Measurements from ENCODE around the gene CRKL.

DNA sequence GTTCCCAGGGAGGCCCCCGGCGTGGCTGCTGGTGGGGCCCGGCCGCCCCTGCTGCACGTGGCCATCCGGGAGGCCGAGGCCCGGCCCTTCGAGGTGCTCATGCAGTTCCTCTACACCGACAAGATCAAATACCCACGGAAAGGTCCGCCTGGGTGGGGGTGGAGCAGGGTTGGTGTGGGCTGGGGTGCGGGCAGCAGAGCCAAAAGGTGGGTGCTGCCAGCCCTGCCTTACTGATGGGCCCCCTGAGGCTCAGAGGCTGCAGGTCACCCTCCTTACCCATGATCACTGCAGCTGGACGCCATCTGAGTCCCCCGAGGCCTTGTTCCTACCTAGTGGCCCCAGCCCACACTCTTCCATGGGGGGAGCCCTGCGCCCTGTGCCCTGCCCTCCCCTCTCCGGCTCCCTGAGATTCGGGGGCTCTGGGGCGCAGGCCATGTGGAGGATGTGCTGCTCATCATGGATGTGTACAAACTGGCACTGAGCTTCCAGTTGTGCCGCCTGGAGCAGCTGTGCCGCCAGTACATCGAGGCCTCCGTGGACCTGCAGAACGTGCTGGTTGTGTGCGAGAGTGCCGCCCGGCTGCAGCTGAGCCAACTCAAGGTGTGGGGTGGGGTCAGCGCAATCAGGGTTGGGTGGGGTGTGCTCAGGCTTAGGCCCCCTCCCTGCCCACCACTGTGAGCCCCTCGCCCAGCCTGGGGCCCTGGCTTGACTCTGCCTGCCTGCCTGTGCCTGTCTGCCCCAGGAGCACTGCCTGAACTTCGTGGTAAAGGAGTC is 77.1 kb downstream of the CRKL start:
- TF ChIP-seq ELF4 (IDR thresholded peaks at IDR 0.05) (no peak), ARNT (IDR thresholded peaks at IDR 0.05) (no peak), BHLHE40 (IDR thresholded peaks at IDR 0.05; ENCODE audit: borderline replicate concordance) (no peak), FOXA1 (IDR thresholded peaks at IDR 0.05) (no peak), SP1 (IDR thresholded peaks at IDR 0.05) (no peak), TARDBP (IDR thresholded peaks at IDR 0.05) (no peak), ZNF384 (IDR thresholded peaks at IDR 0.05) (no peak), L3MBTL2 (conservative IDR thresholded peaks at IDR 0.05) (no peak), CTBP1 (IDR thresholded peaks at IDR 0.05; ENCODE audit: borderline replicate concordance) (no peak), NFRKB (IDR thresholded peaks at IDR 0.05) (no peak), FOXM1 (IDR thresholded peaks at IDR 0.05; ENCODE audit: borderline replicate concordance) (no peak), FOXK2 (IDR thresholded peaks at IDR 0.05) (no peak), HDGF (IDR thresholded peaks at IDR 0.05; ENCODE audit: borderline replicate concordance) (no peak)
- TF ChIP-seq, protein P1, sequence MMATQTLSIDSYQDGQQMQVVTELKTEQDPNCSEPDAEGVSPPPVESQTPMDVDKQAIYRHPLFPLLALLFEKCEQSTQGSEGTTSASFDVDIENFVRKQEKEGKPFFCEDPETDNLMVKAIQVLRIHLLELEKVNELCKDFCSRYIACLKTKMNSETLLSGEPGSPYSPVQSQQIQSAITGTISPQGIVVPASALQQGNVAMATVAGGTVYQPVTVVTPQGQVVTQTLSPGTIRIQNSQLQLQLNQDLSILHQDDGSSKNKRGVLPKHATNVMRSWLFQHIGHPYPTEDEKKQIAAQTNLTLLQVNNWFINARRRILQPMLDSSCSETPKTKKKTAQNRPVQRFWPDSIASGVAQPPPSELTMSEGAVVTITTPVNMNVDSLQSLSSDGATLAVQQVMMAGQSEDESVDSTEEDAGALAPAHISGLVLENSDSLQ (IDR thresholded peaks at IDR 0.05): no peak

All from HEK293T (cell line).